Measurements from ENCODE around the gene HACD4.

GRCh38 chr9:21023861-21024260 lies 7.6 kb downstream of the HACD4 start:
- TF ChIP-seq POLR2A (IDR thresholded peaks at IDR 0.05), result no peak
- TF ChIP-seq CTCF (IDR thresholded peaks at IDR 0.05), result no peak
- TF ChIP-seq EP300 (IDR thresholded peaks at IDR 0.05), result no peak
- no peak for TF ChIP-seq POLR2AphosphoS5 (IDR thresholded peaks at IDR 0.05)

Data from stomach (tissue), 4 donors.